PFSK-1 (cell line): ENCODE results near the gene YAF2.

Experiments used
- FOXP2 ChIP-seq: optimal IDR thresholded peaks from 2 replicates; pipeline ENCODE3; 2011; ENCODE audit warnings: borderline replicate concordance, control low read depth, inconsistent platforms; ENCODE audit not compliant: insufficient read depth; ENCODE audit errors: extremely low read length, extremely low read depth
- POLR2AphosphoS5 ChIP-seq: IDR thresholded peaks from 2 replicates; pipeline ENCODE4 v1.6.1; 2012; ENCODE audit warnings: low read depth, mild to moderate bottlenecking, control low read depth, low read length, moderate library complexity
- SIN3A ChIP-seq: IDR thresholded peaks from 2 replicates; pipeline ENCODE4 v1.6.1; 2012; ENCODE audit warnings: mild to moderate bottlenecking, low read length, moderate library complexity, borderline replicate concordance; ENCODE audit not compliant: insufficient read depth
- TAF1 ChIP-seq: IDR thresholded peaks from 2 replicates; pipeline ENCODE4 v1.6.1; 2012; ENCODE audit warnings: low read length, control low read depth, borderline replicate concordance; ENCODE audit not compliant: insufficient read depth
- TF ChIP-seq, protein P1 (sequence below), 2 experiments: IDR thresholded peaks; 2 replicates each; pipeline versions ENCODE4 v1.6.1 to v1.8.0; 2011 to 2012; ENCODE audit warnings: low read depth in 2 of 2, low read length in 2 of 2, control low read depth in 1 of 2, inconsistent platforms in 1 of 2, mild to moderate bottlenecking in 1 of 2, moderate library complexity in 1 of 2; ENCODE audit not compliant: insufficient read depth in 1 of 2

YAF2 gene

DNA sequence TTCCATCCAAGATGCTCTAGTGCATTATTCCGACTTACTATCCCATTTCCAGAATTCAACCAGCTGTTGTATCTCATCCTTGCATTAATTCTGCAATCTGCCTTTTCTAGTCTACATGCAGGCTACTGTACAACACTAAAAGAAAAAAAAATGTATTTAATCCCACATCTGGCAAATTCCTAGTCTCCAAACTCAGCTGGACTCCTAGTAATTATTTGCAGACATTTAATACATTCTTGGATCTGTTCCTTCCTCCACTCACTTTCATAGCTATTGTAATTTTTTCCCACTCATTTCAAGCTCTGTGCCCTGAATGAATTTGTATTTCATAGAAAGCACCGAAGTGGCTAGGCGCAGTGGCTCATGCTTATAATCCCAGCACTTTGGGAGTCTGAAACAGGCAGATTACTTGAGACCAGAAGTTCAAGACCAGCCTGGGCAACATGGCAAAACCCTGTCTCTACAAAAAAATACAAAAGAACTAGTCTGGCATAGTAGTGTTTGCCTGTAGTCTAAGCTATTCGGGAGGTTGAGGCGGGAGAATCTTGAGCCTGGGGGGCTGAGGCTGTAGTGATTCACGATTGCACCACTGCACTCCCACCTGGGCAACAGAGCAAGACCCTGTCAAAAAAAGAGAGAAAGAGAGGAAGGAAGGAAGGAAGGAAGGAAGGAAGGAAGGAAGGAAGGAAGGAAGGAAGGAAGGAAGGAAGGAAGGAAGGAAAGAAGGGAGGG is 39.5 kb upstream of the YAF2 start:
- no peak for TF ChIP-seq FOXP2
- no peak for TF ChIP-seq SIN3A
- TF ChIP-seq TAF1 = no peak
- no peak for TF ChIP-seq POLR2AphosphoS5
- TF ChIP-seq, protein P1, sequence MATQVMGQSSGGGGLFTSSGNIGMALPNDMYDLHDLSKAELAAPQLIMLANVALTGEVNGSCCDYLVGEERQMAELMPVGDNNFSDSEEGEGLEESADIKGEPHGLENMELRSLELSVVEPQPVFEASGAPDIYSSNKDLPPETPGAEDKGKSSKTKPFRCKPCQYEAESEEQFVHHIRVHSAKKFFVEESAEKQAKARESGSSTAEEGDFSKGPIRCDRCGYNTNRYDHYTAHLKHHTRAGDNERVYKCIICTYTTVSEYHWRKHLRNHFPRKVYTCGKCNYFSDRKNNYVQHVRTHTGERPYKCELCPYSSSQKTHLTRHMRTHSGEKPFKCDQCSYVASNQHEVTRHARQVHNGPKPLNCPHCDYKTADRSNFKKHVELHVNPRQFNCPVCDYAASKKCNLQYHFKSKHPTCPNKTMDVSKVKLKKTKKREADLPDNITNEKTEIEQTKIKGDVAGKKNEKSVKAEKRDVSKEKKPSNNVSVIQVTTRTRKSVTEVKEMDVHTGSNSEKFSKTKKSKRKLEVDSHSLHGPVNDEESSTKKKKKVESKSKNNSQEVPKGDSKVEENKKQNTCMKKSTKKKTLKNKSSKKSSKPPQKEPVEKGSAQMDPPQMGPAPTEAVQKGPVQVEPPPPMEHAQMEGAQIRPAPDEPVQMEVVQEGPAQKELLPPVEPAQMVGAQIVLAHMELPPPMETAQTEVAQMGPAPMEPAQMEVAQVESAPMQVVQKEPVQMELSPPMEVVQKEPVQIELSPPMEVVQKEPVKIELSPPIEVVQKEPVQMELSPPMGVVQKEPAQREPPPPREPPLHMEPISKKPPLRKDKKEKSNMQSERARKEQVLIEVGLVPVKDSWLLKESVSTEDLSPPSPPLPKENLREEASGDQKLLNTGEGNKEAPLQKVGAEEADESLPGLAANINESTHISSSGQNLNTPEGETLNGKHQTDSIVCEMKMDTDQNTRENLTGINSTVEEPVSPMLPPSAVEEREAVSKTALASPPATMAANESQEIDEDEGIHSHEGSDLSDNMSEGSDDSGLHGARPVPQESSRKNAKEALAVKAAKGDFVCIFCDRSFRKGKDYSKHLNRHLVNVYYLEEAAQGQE (IDR thresholded peaks at IDR 0.05; ENCODE audit: insufficient read depth in 1 of 2, low read depth in 2 of 2, low read length in 2 of 2) = no peak

DNA sequence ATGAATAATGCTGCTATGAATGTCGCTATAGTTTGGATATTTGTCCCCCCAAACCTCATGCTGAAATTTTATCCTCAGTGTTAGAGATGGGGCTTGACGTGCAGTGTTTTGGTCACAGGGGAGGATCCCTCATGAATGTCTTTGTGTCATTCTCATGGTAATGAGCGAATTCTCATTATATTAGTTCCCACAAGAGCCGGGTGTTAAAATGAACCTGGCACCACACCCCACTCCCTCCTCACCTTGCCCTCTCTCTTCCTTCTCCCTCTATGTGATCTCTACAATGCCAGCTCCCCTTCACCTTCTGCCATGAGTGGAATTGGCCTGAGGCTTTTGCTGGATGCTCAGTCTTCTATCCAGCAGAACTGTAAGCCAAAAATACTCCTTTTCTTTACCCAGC is 37.5 kb upstream of the YAF2 start:
- no peak for TF ChIP-seq SIN3A
- no peak for TF ChIP-seq POLR2AphosphoS5
- no peak for TF ChIP-seq TAF1
- TF ChIP-seq, protein P1 (IDR thresholded peaks at IDR 0.05; ENCODE audit: insufficient read depth in 1 of 2, low read depth in 2 of 2, low read length in 2 of 2) = no peak
- TF ChIP-seq FOXP2 = no peak

DNA sequence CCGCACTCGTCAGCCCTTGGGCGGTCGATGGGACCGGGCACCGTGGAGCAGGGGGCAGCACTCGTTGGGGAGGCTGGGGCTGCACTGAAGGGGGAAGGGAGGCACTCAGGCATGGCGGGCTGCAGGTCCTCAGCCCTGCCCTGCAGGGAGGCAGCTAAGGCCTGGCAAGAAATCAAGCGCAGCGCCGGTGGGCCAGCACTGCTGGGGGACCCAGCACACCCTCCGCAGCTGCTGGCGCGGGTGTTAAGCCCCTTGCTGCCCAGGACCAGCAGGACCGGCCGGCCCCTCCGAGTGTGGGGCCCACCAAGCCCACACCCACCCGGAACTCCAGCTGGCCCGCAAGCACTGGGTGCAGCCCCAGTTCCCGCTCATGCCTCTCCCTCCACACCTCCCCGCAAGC is 35.7 kb upstream of the YAF2 start:
- TF ChIP-seq SIN3A = no peak
- TF ChIP-seq, protein P1 (IDR thresholded peaks at IDR 0.05; ENCODE audit: insufficient read depth in 1 of 2, low read depth in 2 of 2, low read length in 2 of 2) = no peak
- TF ChIP-seq TAF1 = no peak
- TF ChIP-seq FOXP2 = no peak
- no peak for TF ChIP-seq POLR2AphosphoS5

DNA sequence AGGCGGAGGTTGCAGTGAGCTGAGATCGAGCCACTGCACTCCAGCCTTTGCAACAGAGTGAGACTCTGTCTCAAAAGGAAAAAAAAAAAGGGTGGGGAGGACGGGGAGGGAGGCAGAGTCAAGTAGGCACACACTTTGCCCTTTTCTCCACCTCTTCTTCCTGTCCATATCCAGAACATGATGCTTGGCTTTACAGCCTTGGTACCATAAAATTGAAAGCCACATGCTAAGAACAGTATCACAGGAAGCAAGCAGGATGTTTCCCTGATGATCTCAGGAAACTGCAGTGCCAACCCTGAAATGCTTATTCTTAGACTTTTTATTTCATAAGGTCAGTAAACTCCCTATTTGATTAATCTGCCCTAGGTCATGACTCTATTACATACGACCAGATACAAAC is 32.5 kb upstream of the YAF2 start:
- no peak for TF ChIP-seq TAF1
- no peak for TF ChIP-seq SIN3A
- TF ChIP-seq, protein P1 (IDR thresholded peaks at IDR 0.05; ENCODE audit: insufficient read depth in 1 of 2, low read depth in 2 of 2, low read length in 2 of 2) = no peak
- TF ChIP-seq FOXP2 = no peak
- TF ChIP-seq POLR2AphosphoS5 = no peak
